ENCODE data around the gene TM9SF2. TPM values are rescaled to one million over a fixed set of nuclear protein-coding genes. Genes with fewer than 3 reads are reported as not detected.
"Not testable (repeated sequence)": the region's sequence is repeated elsewhere in the genome, so short reads cannot be mapped to it uniquely, and the experiment has no call there.

TM9SF2 gene
- polyA plus RNA-seq, 12 donors, result 76.5 to 111 (median 86.5) TPM; not detected in 1

- DNase-seq, result no peak
These were observed 14.3 kb upstream of the TM9SF2 start for GRCh38 chr13:99486996-99487395.

GRCh38 chr13:99489028-99489427 is 12.2 kb upstream of the TM9SF2 start:
- DNase-seq, result no peak

- DNase-seq, result not testable (repeated sequence)
These were observed 9.5 kb upstream of the TM9SF2 start for GRCh38 chr13:99491750-99492149.

DNA sequence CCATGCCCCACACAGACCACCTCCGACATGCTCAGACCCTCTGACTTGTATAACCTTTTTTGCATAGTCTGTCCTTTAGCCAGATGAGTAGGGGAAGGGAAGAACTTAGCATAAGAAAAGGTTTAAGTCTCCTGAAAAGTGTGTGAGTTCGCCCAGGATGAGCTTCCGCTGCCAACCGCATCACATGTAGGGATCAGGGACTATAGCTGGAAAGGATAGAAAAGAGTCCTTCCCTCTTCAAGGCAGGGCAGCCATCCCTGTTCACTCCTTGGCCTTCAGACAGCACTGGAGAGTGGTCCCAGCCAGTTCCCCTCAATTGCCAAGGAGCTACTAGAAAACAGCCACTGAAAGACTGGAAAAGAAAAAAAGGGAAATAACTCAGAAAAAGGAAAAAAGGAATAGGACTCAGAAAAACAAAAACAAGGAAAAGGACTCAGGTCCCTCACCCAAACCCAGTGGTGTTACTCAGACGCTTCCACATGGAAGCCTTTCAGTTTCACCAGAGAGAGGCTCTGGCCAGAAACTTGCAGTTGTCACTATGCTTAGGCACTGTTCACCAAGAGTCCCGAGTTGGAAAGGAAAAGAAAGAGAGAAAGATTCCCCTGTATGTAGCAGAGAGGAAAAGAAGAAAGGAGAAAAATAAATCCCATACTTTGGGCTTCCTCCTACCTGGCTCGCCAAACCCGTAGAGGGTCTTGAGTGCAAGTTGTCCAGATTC is 5.6 kb upstream of the TM9SF2 start:
- DNase-seq, result no peak

DNA sequence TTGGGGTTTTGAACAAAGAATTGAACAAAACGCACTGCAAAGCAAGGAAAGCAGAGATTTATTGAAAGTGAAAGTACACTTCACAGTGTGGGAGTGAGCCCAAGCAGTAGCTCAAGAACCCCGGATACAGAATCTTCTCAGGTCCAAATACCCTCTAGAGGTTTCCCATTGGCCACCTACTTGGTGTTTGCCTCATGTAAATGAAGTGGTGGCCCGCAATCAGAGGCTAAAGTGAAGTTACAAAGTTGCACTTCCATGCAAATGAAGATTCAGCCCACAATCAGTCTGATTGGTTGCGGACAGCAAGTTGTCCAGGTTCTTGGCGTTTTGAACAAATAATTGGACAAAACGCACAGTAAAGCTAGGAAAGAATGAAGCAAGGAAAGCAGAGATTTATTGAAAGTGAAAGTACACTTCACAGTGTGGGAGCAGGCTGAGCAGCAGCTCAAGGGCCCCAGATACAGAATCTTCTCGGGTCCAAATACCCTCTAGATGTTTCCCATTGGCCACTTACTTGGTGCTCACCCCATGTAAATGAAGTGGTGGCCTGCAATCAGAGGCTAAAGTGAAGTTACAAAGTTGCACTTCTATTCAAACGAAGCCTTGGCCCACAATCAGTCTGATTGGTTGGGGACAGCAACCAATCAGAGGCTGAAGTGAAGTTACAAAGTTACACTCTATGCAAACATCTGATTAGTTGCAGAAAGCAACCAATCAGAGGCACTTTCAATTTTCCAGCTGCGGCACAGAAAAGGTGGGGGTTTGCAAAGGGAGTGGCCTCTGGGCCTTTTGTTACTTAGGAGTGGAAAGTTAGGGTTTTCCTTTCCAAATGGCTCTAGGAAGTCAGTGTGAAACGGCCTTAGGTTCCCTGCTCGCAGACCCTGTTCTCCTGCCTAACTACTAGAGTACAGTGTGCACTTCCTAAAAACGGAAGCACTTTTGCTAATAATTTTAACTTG is 4.8 kb upstream of the TM9SF2 start:
- DNase-seq, result peak; percentile 41

DNA sequence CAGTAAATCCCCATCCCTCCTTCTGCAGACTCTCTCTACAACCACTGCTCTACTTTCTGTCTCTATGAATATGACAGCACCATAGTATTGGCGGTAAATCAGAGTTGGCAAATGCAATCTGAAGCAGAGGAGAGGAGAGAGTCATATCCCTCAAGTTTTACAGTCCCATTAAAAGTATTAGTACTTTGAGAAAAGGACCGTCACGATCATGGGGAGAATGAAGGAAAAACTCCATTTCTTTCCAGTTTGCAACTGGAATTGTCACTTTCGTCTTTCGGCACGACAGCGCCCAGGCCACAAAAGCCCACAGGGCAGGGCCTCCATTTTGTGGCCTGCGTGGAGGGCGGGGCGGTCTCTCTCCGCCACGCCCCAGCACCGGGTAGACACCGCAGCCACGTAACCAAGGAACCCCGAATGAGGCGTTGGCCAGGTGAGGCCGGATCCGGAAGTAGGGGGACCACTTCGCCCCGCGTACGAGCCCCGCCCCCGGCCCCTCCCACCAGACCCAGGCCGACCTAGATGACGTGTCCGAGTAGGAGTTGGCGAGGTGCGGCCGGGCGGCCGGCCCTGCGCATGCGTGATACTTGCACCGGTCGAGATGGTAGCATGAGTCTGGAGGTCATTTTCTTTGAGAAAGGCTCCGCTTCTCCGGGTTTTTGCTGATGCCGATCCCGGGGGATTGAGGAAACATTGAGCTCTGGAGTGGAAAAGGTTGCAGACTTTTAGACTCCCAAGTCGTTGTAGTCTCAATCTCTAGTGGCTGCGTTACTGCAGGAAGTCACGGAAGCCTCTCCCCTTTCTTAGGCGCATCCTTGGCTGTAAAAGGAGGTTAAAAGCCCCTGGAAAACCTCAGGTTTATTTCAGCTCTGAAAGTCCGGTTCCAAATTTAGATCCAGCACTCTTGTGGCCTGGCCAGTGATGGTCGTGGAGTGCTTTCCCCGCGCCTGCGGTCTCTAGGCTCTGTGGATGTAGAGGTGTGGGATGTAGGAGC is 2.8 kb upstream of the TM9SF2 start:
- DNase-seq, result peak; percentile 97

GRCh38 chr13:99500839-99501183 is 461 bp upstream of the TM9SF2 start:
- DNase-seq, result no peak

- peak; percentile 38 for DNase-seq
These were observed 603 bp downstream of the TM9SF2 start for GRCh38 chr13:99501848-99502301.

DNA sequence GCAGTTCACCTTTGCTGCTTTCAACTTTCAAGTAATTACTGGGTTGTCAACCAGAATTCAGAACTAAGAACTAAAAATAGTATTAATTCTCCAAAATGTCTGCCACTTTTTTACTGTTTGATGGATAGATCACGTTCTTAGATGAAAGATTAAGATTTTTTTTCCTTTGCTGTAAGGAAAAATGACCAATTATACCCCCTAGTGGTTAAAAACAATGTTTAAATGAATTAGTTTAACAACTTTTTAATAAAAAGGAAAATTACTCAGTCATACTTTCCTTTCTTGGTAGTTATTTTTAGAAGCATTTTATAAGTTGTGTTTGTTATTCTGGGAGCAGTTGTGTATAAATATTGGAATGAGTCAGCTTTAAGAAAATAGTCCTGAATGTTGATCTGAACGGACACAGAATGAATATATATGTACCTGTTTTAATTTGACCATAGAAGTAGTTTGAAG is 4.6 kb downstream of the TM9SF2 start:
- DNase-seq, result no peak

DNA sequence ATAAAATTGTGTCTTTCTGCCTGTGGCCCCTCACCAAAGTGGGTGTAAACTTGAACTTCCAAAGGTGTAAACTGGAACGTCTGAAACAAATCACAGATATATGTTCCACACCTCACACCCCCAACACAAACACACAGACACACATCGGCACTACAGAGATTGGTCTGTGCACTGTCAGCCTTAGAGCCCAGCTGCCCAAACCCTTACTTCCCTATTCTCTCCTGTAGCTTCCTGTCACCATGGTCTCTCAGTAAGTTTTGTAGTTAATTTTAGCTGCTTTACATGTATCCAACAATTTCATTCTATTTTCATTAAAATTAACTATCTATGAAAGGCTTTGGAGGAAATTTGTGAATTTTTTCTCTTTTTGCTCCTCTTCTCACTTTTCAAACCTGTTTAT is 5.4 kb downstream of the TM9SF2 start:
- no peak for DNase-seq

GRCh38 chr13:99507054-99507453 is 5.8 kb downstream of the TM9SF2 start:
- no peak for DNase-seq

GRCh38 chr13:99507551-99507950 is 6.3 kb downstream of the TM9SF2 start:
- DNase-seq, result no peak

GRCh38 chr13:99507986-99508385 is 6.7 kb downstream of the TM9SF2 start:
- DNase-seq, result no peak

- no peak for DNase-seq
These were observed 8.2 kb downstream of the TM9SF2 start for GRCh38 chr13:99509479-99509878.

- no peak for DNase-seq
These were observed 13.5 kb downstream of the TM9SF2 start for GRCh38 chr13:99514801-99515200.

- DNase-seq, result no peak
These were observed 15.1 kb downstream of the TM9SF2 start for GRCh38 chr13:99516153-99516929.

DNA sequence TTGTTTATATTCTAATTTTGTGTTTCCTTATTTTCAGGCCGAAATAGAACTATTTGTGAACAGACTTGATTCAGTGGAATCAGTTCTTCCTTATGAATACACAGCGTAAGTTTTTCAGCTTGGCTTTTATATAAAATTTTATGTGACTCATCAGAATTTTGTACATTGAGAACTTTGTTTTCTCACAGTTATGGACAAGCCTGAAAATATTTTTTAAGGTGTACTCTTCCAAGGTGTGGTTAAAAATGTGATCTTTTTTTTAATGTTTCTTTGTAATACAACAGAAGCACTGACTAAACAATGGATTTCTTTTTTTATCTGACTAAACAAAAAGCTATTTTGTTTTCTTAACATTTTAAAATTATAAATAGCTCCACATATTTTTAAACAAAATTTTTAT is 16.3 kb downstream of the TM9SF2 start:
- no peak for DNase-seq

GRCh38 chr13:99517984-99518383 is 16.7 kb downstream of the TM9SF2 start:
- no peak for DNase-seq

GRCh38 chr13:99522298-99522697 is 21.0 kb downstream of the TM9SF2 start:
- DNase-seq, result no peak

DNA sequence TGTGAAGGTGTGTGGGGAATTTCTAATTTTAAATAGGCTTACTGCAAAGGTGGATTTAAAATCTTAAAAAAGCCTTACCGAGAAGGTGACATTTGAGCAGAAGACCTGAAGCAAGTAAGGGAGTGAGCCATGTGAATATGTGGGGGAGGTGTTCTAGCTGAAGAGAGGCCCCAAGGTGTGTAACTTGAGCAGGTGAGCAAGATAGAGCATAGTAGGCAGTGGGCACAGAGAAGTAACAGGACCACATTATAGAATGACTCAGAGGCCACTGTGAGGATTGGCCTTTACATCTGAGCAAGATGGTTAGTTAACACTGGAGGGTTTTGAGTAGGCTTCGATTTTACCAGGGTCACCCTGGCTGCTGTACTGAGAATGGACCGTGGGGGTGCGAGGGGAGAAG is 22.6 kb downstream of the TM9SF2 start:
- DNase-seq, result no peak

DNA sequence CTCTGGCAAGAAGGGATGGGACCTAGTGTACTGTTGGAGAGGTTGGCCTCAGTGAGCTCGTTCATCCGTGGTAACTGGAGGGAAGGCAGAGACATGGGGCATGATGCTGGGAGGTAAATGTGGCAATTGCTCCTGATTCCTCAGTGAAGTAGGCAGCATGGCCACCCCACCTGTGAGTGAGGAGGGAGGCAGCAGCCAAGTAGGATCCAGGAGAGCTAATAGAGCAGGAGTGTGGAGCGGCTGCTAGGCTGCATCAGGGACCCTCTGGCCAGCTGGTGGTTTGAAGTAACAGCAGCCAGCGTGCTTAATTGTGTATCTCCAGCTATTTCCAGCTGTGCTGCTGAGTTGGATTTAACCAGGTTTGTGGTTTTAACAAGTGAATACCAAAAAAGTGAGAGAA is 24.7 kb downstream of the TM9SF2 start:
- DNase-seq, result no peak

Measured in muscle of arm (tissue), 12 donors.